GM18499 (cell line): ENCODE measurements around the gene RHOA.
"Not testable (repeated sequence)": the region's sequence is repeated elsewhere in the genome, so short reads cannot be mapped to it uniquely, and the experiment has no call there.

Experiments used
- ATAC-seq: cut with Tn5 transposase; IDR thresholded peaks from one replicate; pipeline ENCODE4 v1.9.1; 2021; ENCODE audit warnings: moderate number of reproducible peaks; ENCODE audit not compliant: insufficient read depth, unreplicated experiment

Gene RHOA

GRCh38 chr3:49333091-49333490 lies 78.7 kb downstream of the RHOA start:
- ATAC-seq: no peak

- ATAC-seq: no peak
Measured at GRCh38 chr3:49329186-49329585, 82.6 kb downstream of the RHOA start.

DNA sequence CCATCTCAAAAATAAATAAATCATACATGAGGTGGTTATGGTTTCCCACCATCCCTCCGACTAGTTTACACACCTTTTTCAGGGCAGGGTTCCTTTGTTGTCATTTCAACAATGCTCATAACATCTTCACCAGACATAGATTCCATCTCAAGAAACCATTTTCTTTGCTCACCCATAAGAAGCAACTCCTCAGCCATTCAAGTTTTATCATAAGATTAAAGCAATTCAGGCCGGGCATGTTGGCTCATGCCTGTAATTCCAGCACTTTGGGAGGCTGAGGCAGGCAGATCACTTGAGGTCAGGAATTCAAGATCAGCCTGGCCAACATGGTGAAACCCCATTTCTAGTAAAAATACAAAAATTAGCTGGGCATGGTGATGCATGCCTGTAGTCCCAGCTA lies 83.4 kb downstream of the RHOA start:
- ATAC-seq: not testable (repeated sequence)

GRCh38 chr3:49327485-49327884 lies 84.3 kb downstream of the RHOA start:
- no peak for ATAC-seq

DNA sequence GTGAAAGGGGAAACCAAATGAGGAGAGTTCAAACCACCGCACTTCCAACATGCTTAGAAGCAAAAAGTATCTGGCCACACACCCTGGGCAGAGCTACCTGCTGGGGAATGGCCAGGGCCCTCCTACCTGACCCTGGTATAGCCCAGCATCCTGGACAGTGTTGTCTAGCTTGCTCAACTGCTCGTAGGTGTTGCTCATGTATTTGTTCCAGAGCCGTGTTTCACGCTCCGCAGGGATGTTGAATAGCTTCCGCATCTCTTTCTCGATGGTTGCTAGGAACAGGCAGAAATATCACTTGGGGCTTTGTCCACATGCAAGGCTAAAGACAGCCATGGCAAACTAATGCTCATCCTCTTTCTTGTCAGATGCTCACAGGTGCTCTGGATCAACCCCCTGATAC lies 87.0 kb downstream of the RHOA start:
- ATAC-seq: no peak

- ATAC-seq: no peak
Measured at GRCh38 chr3:49316696-49317457, 94.9 kb downstream of the RHOA start.

DNA sequence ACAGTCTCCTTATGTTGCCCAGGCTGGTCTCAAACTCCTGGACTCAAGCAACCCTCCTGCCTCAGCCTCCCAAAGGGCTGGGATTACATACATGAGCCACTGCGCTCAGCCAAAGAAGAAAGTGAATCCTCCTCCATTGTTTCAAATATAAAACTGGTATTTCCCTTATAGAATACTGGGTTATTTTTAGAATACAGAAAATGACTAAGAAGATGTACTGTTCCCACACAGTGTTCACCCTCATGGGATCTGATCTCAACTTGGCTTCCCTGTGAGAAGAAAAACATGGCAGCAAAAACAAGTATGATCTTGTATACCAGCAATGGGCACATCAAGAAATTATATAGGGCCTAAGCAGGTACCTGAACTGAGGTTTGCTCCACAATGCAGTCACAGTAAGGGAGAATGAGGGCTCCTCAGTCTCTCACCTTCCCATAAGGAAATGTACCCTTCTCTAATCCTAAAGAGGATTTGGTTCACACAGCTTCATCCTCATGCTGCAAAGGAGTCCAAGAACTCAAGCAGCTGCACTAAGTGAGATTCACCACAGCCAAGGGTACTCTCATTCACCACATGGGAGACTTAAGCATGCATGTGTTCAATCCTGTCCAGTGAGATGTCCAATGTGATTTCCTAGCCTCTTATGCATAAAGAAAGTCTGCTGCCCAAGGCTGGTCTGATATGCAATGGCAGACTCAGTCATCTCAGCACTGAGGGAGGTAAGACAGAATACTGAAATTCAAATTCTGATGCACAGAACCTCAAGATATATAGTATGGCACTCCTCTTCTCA lies 97.7 kb downstream of the RHOA start:
- no peak for ATAC-seq

GRCh38 chr3:49311283-49311682 lies 100.5 kb downstream of the RHOA start:
- no peak for ATAC-seq

DNA sequence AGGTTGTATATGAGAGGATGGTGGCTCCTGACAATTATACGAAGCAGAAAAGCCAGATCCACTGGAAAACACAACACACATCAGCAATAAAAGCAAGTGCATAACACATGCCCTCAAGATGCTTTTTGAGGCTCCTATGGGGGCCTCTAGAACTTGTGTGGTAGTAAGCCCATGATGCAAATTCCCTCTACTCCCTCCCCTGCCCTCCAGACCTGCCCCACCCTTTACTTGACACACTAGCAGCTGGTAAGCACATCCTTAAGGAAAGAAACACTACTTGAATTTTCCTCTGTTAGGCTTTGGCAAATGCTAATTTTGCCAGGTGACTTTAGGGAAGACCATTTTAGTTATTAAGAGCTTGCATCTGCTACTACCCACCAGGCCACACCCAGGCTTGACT lies 101.1 kb downstream of the RHOA start:
- no peak for ATAC-seq
